ENCODE data around the gene OTOP2. TPM values are rescaled to one million over a fixed set of nuclear protein-coding genes. Genes with fewer than 3 reads are reported as not detected.

Gene OTOP2
- polyA plus RNA-seq, 3 donors: 0.05 TPM; not detected in 2

- H3K4me1 Mint-ChIP-seq: peaks cover 47% of the 10 kb centered on the region
- no peaks in the 10 kb centered on the region for H3K79me2 ChIP-seq (ENCODE audit: insufficient read depth, low read length)
- intact Hi-C loops (cut with micrococcal nuclease): no loop called here
- H3K27me3 ChIP-seq (ENCODE audit: control insufficient read depth in 2 of 2, insufficient read depth in 2 of 2, low read length in 2 of 2): peaks cover 27 to 60% of the 10 kb centered on the region in 2 donors
- no peaks in the 10 kb centered on the region for H4K20me1 ChIP-seq (ENCODE audit: insufficient read depth, low read length)
- peak overlapping the region in 1 of 2 donors; percentile 63 for H3K4me3 Mint-ChIP-seq
- no peak for TF ChIP-seq CTCF (IDR thresholded peaks at IDR 0.05)
- peaks cover 0 to 10% (median 0%) of the 10 kb centered on the region in 7 donors for H3K9me3 Mint-ChIP-seq
- H2AFZ ChIP-seq (ENCODE audit: insufficient read depth, low read depth, low read length, poor library complexity, severe bottlenecking): no peak overlapping the region
- H3K4me2 ChIP-seq (replicated peaks; ENCODE audit: extremely low read depth, low read length, poor library complexity, severe bottlenecking): no peak overlapping the region
- H3K36me3 ChIP-seq (replicated peaks in 1 of 2; ENCODE audit: control insufficient read depth in 1 of 2, insufficient read depth in 2 of 2, low read length in 2 of 2): no peaks in the 10 kb centered on the region
- H3K4me3 ChIP-seq (replicated peaks in 1 of 3; ENCODE audit: low read depth in 2 of 3, low read length in 3 of 3): no peak overlapping the region
- peaks cover 0 to 7% of the 10 kb centered on the region in 2 donors for H3K9me3 ChIP-seq (replicated peaks in 1 of 2; ENCODE audit: control insufficient read depth in 1 of 2, insufficient read depth in 1 of 2, low read length in 2 of 2)
- H3K27ac ChIP-seq (ENCODE audit: low read depth in 1 of 2, low read length in 2 of 2): no peak overlapping the region
- H3K4me1 ChIP-seq (ENCODE audit: control insufficient read depth in 1 of 2, insufficient read depth in 2 of 2, low read length in 2 of 2): peaks cover 46 to 64% of the 10 kb centered on the region in 2 donors
- no peak for DNase-seq
- WGBS (ENCODE audit: insufficient coverage): 100% methylated on average over 1 of the region's 2 CpGs
- no peak overlapping the region for H3K9ac ChIP-seq (ENCODE audit: insufficient read depth, low read length, poor library complexity, severe bottlenecking)
- H3K36me3 Mint-ChIP-seq: peaks cover 0 to under 1% of the 10 kb centered on the region in 2 donors
- peaks cover 57 to 72% (median 60%) of the 10 kb centered on the region in 3 donors for H3K27me3 Mint-ChIP-seq (ENCODE audit: low read depth in 3 of 3)
- H3K27ac Mint-ChIP-seq: no peak overlapping the region
Observed at GRCh38 chr17:74921769-74922168, 2.3 kb upstream of the OTOP2 start.

GRCh38 chr17:74922172-74922571 is 1.9 kb upstream of the OTOP2 start:
- 75% methylated on average over 4 of the region's 6 CpGs for WGBS (ENCODE audit: insufficient coverage)
- Histone ChIP-seq H3K9ac (ENCODE audit: insufficient read depth, low read length, poor library complexity, severe bottlenecking) (no peak overlapping the region), H3K79me2 (ENCODE audit: insufficient read depth, low read length) (no peaks in the 10 kb centered on the region), H3K36me3 (replicated peaks in 1 of 2; ENCODE audit: control insufficient read depth in 1 of 2, insufficient read depth in 2 of 2, low read length in 2 of 2) (no peaks in the 10 kb centered on the region), H2AFZ (ENCODE audit: insufficient read depth, low read depth, low read length, poor library complexity, severe bottlenecking) (no peak overlapping the region), H3K27ac (ENCODE audit: low read depth in 1 of 2, low read length in 2 of 2) (no peak overlapping the region), H3K27me3 (ENCODE audit: control insufficient read depth in 2 of 2, insufficient read depth in 2 of 2, low read length in 2 of 2) (peaks cover 27 to 61% of the 10 kb centered on the region in 2 donors), H3K4me1 (ENCODE audit: control insufficient read depth in 1 of 2, insufficient read depth in 2 of 2, low read length in 2 of 2) (peaks cover 42 to 60% of the 10 kb centered on the region in 2 donors), H3K4me2 (replicated peaks; ENCODE audit: extremely low read depth, low read length, poor library complexity, severe bottlenecking) (no peak overlapping the region), H3K9me3 (replicated peaks in 1 of 2; ENCODE audit: control insufficient read depth in 1 of 2, insufficient read depth in 1 of 2, low read length in 2 of 2) (peaks cover 0 to 7% of the 10 kb centered on the region in 2 donors), H3K4me3 (replicated peaks in 1 of 3; ENCODE audit: low read depth in 2 of 3, low read length in 3 of 3) (no peak overlapping the region), H4K20me1 (ENCODE audit: insufficient read depth, low read length) (no peaks in the 10 kb centered on the region)
- DNase-seq: no peak
- Mint-ChIP-seq H3K27me3 (ENCODE audit: low read depth in 3 of 3) (peaks cover 61 to 76% (median 63%) of the 10 kb centered on the region in 3 donors), H3K36me3 (no peaks in the 10 kb centered on the region), H3K27ac (no peak overlapping the region), H3K9me3 (peaks cover 0 to 10% (median 0%) of the 10 kb centered on the region in 7 donors), H3K4me1 (peaks cover 43% of the 10 kb centered on the region), H3K4me3 (peak overlapping the region in 1 of 2 donors; percentile 56)
- intact Hi-C loops (cut with micrococcal nuclease): no loop called here
- no peak for TF ChIP-seq CTCF (IDR thresholded peaks at IDR 0.05)
